Measurements from ENCODE around the gene HLCS. TPM values are rescaled to one million over a fixed set of nuclear protein-coding genes. Genes with fewer than 3 reads are reported as not detected.
"Not testable (repeated sequence)": the region's sequence is repeated elsewhere in the genome, so short reads cannot be mapped to it uniquely, and the experiment has no call there.

The HLCS gene
- total RNA-seq, 2 donors from 2014 or later, result 17.5 to 29.3 TPM

DNA sequence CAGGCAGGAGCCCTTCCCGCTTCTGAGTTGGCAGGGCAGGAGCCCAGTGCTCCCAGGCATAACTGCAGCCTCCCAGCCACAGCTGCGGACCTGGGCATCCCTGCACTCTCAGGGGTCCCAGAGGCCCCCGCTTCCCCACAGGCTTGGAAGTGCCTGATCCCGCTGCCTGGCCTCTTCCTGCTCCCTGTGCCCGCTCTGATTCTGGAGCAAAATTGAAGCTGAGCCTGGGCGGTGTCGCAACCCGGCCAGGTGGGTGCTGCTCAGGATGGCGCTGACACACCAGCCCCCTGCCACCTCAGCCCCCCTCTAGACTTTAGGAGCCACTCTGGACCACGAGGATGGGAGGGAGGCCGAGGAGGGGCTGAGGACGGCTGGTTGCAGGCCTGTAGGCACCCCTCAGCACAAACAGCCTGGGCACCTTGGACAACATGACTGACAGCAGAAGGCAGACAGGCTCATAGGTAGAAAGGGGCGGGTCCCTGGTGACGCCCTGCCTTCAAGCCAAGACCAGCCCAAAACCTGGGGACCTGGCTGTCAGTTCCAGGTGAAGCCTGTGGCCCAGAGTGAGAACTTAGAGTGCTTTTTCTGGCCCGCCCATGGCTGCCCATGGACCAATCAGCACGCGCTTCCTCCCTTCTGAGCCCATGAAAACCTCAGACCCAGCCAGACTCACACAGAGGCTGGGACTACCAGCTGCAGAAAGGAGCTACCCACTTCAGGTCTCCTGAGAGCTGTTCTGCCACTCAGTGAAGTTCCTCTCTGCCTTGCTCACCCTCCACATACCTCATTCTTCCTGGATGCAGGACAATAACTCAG is 7.2 kb downstream of the HLCS start:
- TF ChIP-seq, protein P1, sequence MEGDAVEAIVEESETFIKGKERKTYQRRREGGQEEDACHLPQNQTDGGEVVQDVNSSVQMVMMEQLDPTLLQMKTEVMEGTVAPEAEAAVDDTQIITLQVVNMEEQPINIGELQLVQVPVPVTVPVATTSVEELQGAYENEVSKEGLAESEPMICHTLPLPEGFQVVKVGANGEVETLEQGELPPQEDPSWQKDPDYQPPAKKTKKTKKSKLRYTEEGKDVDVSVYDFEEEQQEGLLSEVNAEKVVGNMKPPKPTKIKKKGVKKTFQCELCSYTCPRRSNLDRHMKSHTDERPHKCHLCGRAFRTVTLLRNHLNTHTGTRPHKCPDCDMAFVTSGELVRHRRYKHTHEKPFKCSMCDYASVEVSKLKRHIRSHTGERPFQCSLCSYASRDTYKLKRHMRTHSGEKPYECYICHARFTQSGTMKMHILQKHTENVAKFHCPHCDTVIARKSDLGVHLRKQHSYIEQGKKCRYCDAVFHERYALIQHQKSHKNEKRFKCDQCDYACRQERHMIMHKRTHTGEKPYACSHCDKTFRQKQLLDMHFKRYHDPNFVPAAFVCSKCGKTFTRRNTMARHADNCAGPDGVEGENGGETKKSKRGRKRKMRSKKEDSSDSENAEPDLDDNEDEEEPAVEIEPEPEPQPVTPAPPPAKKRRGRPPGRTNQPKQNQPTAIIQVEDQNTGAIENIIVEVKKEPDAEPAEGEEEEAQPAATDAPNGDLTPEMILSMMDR (IDR thresholded peaks at IDR 0.05), result no peak
- H3K4me1 ChIP-seq (ENCODE audit: control insufficient read depth in 1 of 2, low read depth in 2 of 2), result no peaks in the 10 kb centered on the region
- no peaks in the 10 kb centered on the region for H3K27me3 ChIP-seq (replicated peaks; ENCODE audit: insufficient read depth)
- no peaks in the 10 kb centered on the region for H3K9me3 ChIP-seq
- no peak for DNase-seq (ENCODE audit: low spot score)
- peaks cover 16% of the 10 kb centered on the region for H3K36me3 ChIP-seq
- H3K27ac ChIP-seq, result no peak overlapping the region
- ATAC-seq (ENCODE audit: insufficient number of reproducible peaks, low FRiP score, low read depth), result no peak
- H3K4me3 ChIP-seq, result no peak overlapping the region

DNA sequence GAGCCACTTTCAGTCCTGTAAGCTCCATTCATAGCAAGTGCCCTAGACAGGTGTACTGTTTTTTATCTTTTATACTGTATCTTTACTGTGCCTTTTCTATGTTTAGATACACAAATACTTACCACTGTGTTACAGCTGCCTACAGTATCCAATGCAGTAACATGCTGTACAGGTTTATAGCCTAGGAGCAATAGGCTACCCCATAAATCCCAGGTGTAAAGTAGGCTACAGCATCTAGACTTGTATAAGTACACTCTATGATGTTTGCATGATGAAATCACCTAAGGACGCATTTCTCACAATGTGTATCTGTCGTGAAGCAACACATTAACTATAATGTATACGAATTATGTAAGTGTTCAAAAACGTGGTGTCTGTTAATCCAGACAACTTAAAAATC is 10.7 kb downstream of the HLCS start:
- TF ChIP-seq, protein P1 (IDR thresholded peaks at IDR 0.05), result no peak
- DNase-seq (ENCODE audit: low spot score) (no peak), ATAC-seq (ENCODE audit: insufficient number of reproducible peaks, low FRiP score, low read depth) (no peak)
- H3K9me3 ChIP-seq, result no peaks in the 10 kb centered on the region
- no peaks in the 10 kb centered on the region for H3K27me3 ChIP-seq (replicated peaks; ENCODE audit: insufficient read depth)
- H3K36me3 ChIP-seq, result peaks cover 11% of the 10 kb centered on the region
- H3K27ac ChIP-seq, result no peak overlapping the region
- no peaks in the 10 kb centered on the region for H3K4me1 ChIP-seq (ENCODE audit: control insufficient read depth in 1 of 2, low read depth in 2 of 2)
- H3K4me3 ChIP-seq, result no peak overlapping the region

DNA sequence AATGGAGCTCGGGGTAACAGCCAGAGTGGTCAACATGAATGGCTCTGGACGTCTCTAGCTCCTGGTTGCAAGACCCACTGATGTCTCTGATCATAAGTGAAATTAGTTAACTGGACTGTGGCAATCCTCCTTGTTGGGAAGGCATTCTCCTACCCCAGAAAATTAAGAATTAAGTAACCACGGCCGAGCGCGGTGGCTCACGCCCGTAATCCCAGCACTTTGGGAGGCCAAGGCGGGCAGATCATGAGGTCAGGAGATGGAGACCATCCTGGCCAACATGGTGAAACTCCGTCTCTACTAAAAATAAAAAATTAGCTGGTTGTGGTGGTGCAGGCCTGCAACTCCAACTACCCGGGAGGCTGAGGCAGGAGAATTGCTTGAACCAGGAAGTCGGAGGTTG is 14.1 kb downstream of the HLCS start:
- H3K9me3 ChIP-seq; H3K4me3 ChIP-seq; H3K27me3 ChIP-seq (replicated peaks; ENCODE audit: insufficient read depth); H3K4me1 ChIP-seq (ENCODE audit: control insufficient read depth in 1 of 2, low read depth in 2 of 2); H3K27ac ChIP-seq; DNase-seq (ENCODE audit: low spot score); ATAC-seq (ENCODE audit: insufficient number of reproducible peaks, low FRiP score, low read depth): not testable (repeated sequence)
- H3K36me3 ChIP-seq, result peaks cover 17% of the 10 kb centered on the region

DNA sequence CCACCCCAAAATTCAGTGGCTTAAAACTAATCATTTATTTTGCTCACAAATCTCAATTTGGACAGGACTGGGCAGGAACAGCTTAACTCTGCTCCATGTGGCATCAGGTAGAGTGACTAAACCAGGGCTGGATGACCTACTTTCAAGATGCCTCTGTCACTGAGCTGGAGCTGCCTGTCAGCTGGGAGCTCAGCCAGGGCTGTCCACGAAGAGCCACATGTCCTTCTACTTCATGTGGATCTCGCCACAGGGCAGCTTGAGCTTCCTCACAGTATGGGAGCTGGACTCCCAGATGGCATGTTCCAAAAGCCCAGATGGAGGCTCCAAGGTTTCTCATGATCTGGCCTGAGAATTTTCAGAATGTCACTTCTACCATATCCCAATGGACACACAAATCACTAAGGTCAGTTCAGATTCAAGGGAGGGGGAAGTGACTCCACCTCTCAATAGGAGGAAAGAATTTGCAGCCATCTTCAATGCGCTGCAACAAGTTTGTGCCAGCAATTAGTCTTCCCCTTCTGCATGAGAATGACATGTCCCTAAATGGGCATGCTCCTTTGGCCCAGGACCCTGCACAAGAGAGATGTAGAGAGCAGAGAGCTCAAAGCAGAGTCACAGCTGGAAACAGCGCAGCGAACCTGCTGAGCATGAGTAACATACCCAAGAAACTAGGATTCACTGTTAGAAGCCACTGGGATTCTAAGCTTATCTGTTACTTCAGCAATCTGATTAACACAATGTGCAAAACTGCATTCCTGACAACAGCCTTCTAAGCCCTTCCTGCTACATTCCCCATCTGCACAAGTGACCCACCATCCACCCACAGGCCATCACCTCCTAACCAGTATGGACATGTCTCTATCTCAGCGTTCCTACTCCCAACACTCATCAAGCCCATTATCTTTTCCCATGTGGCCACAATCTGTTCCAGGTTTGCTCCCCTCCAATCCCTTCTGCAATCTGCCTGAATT is 17.0 kb downstream of the HLCS start:
- ATAC-seq (ENCODE audit: insufficient number of reproducible peaks, low FRiP score, low read depth), result no peak
- TF ChIP-seq, protein P1 (IDR thresholded peaks at IDR 0.05), result no peak
- H3K9me3 ChIP-seq, result no peaks in the 10 kb centered on the region

DNA sequence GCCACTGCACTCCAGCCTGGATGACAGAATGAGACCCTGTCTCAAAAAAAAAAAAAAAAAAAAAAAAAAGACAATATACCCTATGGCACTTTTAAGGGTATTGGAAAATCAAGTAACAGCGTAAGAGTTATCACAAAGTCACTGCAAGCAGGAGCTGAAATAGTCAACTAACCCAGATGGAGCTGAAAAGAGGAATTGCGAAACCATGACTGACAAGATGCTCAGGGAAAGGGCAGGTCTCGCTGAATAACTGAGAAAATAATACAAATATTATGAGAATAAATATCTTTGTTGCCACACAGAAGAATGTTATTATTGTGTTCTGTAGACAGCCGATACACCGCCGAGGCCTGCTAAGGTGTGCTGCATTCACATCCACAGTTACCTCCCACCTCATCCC is 17.8 kb downstream of the HLCS start:
- no peak for ATAC-seq (ENCODE audit: insufficient number of reproducible peaks, low FRiP score, low read depth)
- DNase-seq (ENCODE audit: low spot score), result no peak
- Histone ChIP-seq H3K36me3 (peaks cover 9% of the 10 kb centered on the region), H3K27ac (no peak overlapping the region), H3K4me1 (ENCODE audit: control insufficient read depth in 1 of 2, low read depth in 2 of 2) (no peaks in the 10 kb centered on the region), H3K9me3 (no peaks in the 10 kb centered on the region), H3K27me3 (replicated peaks; ENCODE audit: insufficient read depth) (no peaks in the 10 kb centered on the region), H3K4me3 (no peak overlapping the region)
- TF ChIP-seq, protein P1 (IDR thresholded peaks at IDR 0.05), result no peak

More for the DNA sequence above, 17.0 kb downstream of the HLCS start:
- H3K36me3 ChIP-seq, result peaks cover 9% of the 10 kb centered on the region
- no peak overlapping the region for H3K4me3 ChIP-seq
- H3K27ac ChIP-seq, result no peak overlapping the region
- no peak for DNase-seq (ENCODE audit: low spot score)
- no peaks in the 10 kb centered on the region for H3K27me3 ChIP-seq (replicated peaks; ENCODE audit: insufficient read depth)
- no peaks in the 10 kb centered on the region for H3K4me1 ChIP-seq (ENCODE audit: control insufficient read depth in 1 of 2, low read depth in 2 of 2)

Measured in thoracic aorta (tissue), 2 donors.